ENCODE measurements around the gene RNF144A.

DNA sequence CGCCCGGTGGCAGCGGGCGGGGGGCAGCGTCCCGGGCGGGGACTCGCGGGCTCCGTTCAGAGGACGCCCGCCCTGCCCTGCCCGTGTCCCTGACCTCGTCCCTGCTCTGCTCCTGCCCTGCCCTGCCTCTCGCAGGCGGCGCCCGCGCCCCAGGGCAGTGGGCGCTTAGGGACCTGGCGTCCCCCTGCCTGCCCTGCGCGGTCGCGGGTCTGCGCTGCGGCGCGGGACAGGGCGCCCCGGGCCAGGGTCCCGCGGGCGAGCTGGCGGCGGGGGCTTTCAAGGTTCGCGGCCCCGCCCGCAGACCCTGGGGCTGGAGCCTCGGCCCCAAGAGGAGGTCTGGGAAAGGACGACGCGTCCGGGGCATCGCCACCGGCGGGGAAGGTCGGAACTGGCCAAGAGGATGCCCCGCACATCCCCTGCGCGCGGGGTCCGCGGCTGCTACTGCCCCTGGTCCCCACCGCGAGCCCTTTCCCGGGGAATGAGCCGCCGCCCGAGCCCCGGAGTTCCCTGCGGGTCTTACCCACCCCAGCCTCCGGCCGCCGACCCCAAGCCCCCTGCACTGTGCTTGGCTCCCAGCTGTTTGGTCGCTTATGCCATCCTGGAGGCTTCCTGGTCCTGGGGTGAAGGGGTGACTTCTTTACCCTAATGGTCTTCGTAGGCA lies 679 bp downstream of the RNF144A start:
- TF ChIP-seq CTCF (conservative IDR thresholded peaks at IDR 0.05 in 1 of 2, IDR thresholded peaks at IDR 0.05 in 1 of 2; ENCODE audit: low read depth in 1 of 2, low read length in 2 of 2) = no peak
- no peak for TF ChIP-seq EZH2 (IDR thresholded peaks at IDR 0.05; ENCODE audit: low read length, missing control alignments)
